Kidney glomerular epithelial cell (primary cell): ENCODE data around the gene SIGLEC8.
"Not testable (repeated sequence)": the region's sequence is repeated elsewhere in the genome, so short reads cannot be mapped to it uniquely, and the experiment has no call there.

Source experiments
- DNase-seq: peaks from one replicate; lab custom pipeline; 2025; lab: John Stamatoyannopoulos, UW

Gene SIGLEC8

DNA sequence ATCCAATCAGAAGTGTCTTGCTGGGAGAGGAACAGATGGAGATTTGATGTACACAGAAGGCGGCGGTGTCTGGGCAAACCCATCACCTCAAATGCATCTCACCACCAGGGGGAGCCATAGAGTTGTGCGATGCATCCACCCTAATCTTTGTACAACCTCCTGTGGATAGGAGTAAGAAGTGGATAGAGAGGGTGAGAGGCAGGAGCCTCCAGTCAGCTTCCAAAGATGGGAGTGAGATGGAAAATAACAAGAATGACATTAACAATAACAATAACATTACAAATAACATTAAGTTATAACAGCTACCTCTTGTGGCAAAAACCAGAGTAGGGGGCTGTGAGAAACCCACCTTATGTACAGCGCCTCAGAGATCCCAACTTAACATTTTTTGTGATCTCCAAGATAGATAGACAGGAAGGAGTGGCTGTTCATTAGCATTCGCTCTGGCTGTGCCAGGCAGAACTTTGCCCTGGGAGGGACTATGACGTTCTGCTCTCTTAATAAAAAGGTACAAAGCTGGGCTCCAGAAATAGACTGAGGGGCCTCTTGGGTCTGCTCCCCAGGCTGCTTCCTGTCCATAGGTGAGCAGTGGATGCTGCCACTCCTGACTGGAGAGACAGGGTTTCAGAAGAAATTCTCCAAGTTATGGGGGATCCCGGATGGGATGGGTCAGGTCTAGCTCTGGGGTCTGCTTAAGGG lies 14.9 kb upstream of the SIGLEC8 start:
- DNase-seq: peak; percentile 36

DNA sequence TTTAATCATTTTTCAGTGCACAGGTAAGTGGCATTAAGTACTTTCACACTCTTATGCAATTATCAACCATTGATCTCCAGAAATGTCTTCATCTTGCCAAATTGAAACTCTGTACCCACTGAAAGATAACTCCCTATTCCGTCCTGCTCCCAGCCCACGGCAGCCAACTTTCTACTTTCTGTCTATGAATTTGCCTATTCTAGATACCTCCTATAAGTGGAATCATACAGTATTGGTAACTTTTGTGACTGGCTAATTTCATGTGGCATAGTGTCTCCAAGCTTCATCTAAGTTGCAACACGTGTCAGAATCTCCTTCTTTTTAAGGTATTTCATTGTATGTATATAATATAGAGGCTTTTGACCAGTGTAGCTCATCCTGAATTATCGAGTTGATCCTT lies 14.4 kb upstream of the SIGLEC8 start:
- no peak for DNase-seq

DNA sequence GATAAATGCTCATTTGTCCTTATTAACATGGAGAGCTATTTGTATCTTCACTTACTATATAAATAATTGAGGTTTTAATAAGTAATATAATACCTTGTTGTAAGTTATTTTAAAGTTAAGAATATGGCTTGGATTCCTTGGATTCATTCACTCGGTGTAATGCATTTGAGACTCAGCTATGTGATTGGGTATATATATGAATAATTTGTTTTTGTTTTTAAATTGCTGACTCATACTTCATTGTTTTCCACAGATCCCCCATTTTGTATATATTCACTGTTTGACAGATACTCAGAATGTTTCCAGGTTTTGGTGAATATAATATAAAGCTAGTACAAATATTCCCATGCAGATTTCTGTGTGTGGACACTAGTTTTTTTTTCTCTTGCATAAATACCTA lies 13.3 kb upstream of the SIGLEC8 start:
- DNase-seq: no peak

DNA sequence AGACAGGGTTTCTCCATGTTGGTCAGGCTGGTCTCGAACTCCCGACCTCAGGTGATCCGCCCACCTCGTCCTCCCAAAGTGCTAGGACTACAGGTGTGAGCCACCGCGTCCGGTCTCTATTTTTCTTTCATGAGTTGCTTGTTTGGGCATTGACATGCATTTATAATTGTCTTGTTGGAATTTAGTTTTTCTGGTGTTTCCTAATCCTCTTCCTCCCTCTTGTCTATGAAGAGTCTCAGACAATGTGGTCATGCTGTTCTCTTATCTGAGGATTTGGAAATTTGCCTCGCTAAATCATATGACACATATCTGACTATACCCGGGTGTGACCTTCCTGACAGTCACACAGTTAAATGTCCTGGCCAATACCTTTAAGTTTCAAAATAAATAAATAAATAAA lies 12.7 kb upstream of the SIGLEC8 start:
- DNase-seq: no peak

DNA sequence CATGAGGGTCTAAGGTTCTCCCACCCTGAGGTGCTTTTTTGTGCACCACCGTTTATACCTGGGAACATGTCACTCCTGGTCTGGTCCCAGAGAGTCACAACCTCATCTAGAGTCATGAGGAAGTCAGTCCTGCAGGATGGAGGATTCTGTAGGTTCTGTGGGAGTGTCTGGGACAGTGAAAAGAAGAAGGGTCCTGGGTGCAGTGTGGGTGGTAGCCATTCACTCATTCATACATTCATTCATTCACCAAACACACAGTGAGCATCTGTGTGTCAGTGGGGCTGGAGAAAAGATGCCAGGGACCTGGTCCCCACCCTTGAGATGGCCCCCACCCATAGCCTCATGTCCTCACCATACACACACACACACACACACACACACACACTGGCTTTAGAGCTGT lies 11.4 kb upstream of the SIGLEC8 start:
- DNase-seq: no peak

GRCh38 chr19:51469162-51469561 lies 10.9 kb upstream of the SIGLEC8 start:
- DNase-seq: no peak

GRCh38 chr19:51468545-51468920 lies 10.3 kb upstream of the SIGLEC8 start:
- DNase-seq: no peak

- DNase-seq: no peak
Observed at GRCh38 chr19:51467864-51468544, 9.8 kb upstream of the SIGLEC8 start.

DNA sequence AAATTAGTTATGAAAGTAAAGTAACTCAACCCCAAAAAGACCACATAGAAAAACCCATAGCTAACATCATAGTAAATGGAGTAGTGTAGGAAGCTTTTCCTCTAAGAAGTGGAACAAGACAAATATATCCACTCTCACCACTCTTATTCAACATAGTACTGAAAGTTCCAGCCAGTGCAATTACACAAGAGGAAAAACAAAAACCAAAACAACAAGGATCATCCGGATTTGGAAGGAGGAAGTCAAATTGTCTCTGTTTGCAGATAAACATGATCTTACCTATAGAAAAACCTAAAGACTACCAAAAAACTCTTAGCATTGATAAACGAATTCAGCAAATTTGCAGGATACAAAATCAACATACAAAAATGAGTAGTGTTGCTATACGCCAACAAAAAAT lies 8.5 kb upstream of the SIGLEC8 start:
- no peak for DNase-seq

DNA sequence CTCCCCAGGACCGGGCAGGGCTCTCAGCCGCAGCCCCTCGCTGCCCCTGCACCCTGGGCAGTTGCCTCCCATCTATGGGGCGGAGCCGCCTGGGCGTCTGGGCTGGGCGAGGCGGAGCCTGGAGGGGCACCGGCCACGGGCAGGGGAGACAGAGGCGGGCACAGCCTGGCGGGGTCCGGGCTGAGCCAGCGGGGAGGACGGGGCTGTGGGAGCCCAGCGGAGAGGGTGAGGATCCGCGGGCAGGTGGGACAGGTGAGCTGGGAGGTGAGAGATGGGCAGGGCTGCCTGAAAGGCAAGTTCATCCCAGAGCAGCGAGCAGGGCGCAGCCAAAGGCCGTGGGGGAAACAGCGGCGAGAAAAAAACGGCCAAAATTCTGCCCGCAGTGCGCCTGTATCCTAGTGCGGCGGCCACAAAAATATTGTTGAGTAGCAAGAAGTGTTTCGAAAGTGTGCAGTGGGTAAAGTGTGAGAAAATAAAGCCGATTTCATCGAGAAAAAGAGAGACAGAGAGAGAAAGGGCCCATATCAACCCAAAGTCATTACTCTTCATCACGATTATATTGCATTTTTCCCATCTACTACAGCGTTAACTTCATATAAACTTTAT lies 5.8 kb upstream of the SIGLEC8 start:
- not testable (repeated sequence) for DNase-seq

- DNase-seq: no peak
Observed at GRCh38 chr19:51462681-51463080, 4.4 kb upstream of the SIGLEC8 start.

DNA sequence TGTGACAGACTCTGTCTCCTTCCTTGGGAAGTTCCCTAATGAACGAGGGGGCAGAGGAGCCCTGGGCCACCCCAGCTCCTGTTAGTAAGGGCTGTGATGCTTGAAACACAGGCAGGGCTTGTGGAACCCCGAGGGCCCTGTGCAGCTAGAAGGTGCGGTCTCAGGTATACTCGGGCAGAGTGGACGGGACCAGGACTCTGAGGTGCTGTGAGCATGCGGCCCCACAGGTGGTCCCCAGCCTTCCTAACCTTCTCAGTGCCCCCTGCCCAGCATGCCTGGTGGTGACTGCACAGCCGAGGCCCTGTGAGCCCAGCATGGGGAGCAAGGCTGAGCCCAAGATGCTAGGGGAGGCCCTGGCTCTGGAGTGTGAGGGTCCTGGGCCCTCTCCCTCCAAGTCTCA lies 4.0 kb upstream of the SIGLEC8 start:
- DNase-seq: no peak

DNA sequence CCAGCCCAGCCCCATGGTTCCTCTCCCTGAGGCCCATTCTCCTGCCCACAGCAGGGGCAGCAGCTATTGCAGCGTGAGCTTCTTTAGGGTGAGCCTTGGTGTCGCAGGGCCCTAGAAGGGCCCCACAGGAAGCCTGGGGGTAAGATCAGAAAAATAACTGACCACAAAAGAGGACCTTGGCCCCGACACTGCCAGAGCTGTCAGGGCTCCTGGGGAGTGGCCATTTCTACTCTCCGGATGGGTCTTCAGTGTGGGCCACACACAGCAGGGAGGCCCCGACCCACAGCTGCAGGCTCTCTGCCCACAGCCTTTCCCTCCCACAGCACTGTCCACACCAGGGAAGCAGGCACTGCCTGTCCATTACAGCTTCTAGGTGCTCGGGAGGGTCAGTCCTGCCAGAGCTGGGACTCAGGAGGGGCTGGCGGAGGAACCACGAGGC lies 3.5 kb upstream of the SIGLEC8 start:
- no peak for DNase-seq

DNA sequence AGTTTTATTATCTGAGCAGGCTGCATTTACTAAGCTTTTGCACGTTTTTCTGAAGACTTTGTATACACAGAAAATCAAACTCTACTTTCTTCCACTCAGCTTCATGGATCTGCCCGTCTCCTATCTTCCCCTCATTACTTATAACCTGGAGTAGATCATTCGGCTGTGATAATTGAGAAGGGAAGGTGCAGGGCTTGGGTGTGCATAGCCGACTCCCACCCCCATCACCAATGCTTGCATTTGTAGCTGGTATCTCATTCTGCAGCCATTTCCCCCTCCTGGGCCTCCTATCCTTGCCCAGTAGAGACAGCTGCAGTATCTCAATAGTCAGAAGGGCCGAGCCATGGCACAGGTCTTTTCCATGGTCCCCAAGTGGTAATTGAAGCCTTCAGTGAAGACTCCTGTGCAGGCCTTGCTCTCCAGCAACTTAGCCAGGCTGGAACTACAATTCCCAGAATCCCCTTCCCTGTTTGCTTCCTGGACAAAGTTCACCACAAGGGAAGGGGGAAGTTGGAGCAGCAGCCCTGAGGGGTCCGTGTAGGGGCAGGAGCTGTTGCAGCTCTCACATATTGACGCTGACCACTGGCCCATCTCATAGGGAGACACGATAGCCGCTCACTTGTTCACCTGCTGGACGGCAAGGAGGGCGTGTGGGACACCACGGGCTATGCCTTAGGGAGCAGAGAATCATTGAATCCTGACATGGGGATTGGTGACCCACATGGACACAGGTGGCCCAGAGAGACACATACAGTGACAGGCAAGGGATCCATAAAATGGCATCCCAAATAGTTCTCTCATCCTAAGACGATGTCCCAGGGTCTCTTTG lies 2.1 kb upstream of the SIGLEC8 start:
- no peak for DNase-seq

DNA sequence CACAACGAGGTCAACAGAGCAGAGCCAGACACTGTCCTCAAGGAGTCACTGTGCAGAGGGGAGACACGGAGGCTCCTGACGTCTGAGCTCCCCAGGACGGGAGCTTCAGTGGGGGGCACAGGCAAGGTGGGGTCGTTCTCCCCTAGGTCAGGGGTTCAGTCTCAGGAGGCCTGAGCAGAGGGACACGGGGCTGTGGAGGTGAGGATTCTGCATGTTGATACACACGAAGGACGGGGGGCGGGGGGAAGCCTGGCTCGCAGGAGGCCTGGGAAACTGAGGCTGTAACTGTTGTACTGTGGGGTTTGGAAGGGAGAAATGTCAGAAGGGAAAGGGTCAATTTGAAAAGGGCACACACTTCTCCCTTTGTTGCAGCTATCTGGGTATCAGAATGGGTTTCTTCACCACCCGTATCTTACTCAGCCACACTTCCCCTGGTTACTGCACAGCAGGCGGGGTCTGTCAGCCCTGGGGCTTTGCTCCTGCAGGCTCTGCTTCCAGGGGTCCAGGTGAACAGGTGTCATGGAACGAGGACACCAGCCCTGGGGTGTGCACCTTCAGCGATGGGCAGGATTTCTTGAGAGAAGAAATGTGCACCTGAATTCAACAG lies 748 bp upstream of the SIGLEC8 start:
- no peak for DNase-seq

DNA sequence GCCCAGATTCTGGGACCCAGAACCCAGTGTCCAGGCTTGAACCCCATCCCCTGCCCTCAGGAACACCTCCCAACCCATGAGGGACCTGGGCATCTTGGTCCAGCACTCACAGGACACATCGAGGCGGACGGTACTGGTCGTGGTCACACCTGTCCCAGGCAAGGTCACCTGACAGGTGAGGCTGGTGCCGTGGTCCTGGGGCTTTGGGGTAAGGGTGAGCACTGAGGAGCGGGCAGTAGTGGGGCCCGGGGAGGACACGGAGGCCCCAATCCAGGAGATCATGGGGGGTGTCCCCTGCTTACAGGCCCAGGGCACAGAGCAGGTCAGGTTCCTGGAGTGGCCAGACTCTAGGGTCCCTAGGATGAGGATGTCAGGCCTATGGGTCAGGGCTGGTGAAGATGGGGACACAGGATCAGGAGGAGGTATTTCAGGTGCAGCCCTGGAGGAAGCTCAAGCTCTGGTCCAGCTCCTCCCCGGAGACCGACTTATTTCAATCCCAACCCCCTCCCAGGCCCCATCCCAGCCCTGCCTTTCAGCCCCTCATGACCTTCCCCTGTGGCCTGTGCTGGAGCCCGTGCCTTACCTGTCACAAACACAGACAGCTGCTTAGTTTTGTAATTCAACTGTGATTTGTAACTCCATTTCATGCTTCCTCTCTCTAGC lies 772 bp downstream of the SIGLEC8 start:
- DNase-seq: no peak

GRCh38 chr19:51456541-51457290 lies 1.5 kb downstream of the SIGLEC8 start:
- no peak for DNase-seq

DNA sequence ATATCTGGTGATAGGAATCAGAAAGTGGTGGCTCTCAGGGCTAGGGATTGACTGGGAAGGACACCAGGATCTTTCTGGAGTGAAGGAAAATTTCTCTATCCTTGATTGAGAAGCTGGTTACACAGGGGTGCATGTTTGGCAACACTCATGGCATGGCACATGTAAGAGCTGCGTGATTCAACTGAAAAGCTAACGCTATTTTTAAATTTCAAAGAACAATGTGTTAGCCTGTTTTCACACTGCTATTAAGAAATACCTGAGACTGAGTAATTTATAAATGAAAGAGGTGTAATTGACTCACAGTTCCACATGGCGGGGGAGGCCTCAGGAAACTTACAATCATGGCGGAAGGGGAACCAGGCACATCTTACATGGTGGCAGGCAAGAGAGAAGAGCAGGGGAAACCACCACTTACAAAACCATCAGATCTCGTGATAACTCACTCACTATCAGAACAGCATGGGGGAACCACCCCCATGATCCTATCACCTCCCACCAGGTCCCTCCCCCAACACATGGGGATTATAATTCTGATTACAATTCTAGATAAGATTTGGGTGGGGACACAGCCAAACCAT lies 7.4 kb downstream of the SIGLEC8 start:
- DNase-seq: no peak

DNA sequence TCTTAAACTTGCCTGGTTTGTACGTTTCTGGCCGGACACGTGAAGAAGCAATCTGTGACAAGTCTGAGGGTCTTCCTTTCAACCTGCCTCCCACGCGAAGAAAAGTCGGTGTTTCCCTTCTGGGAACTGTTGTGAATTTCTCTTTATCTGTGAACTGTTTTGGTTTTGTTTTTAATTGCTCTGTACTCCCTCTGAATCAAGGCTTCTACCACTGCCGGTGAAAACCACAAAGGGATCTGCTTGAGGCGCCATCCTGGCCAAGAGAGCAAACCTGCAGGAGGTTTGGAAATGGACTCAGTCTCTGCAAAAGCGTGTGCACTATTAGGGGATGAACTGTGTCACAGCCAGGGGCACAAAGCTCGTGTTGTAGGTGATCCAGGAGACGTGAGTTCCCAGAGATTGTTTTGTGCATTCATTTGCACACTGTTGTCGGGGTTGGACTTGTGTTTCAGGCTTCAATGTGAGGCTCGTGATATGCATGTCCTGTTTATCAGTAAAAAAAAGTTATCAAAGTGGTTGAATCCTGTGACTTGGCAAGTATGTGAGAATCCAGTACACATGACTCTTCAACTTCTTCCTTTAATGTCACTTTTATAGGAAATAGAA lies 9.7 kb downstream of the SIGLEC8 start:
- no peak for DNase-seq

DNA sequence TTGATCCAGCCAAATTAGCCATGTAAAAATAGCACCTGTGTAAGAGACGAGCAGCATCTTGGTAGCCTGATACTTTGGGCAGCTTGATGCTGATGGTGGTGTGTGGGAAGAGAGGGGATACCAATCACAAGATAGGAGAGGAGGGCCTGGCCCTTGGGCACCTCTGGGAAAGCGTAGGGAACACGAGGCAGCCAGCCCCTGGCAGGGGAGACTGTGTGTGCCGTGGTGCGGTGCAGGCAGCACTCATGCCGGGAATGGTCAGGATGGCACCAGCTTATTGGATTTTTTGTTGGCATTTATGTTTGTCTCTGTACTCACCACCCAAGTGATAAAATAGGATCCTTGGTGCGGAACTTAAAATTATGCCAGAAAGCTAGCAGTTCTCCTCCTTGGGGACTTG lies 10.2 kb downstream of the SIGLEC8 start:
- DNase-seq: no peak
